ENCODE data around the gene MALRD1.

Gene MALRD1

GRCh38 chr10:19531324-19531723 is 482.7 kb downstream of the MALRD1 start:
- H3K4me3 ChIP-seq (ENCODE audit: low read length): no peak overlapping the region
- no peaks in the 10 kb centered on the region for H3K9me3 ChIP-seq (ENCODE audit: insufficient read depth, low read length)
- H2AFZ ChIP-seq (ENCODE audit: low read depth, low read length): no peak overlapping the region
- no peak overlapping the region for H3K4me2 ChIP-seq (ENCODE audit: low read length)
- no peaks in the 10 kb centered on the region for H4K20me1 ChIP-seq (ENCODE audit: insufficient read depth, low read length)
- H3K79me2 ChIP-seq (ENCODE audit: low read length): no peaks in the 10 kb centered on the region
- TF ChIP-seq EZH2phosphoT487 (IDR thresholded peaks at IDR 0.05; ENCODE audit: low read depth): no peak
- no peak for TF ChIP-seq CTCF (IDR thresholded peaks at IDR 0.05; ENCODE audit: low read depth, low read length)
- H3K9ac ChIP-seq (ENCODE audit: low read length): no peak overlapping the region
- no peaks in the 10 kb centered on the region for H3K4me1 ChIP-seq (ENCODE audit: low read length)
- H3K27me3 ChIP-seq (ENCODE audit: low read depth, low read length): no peaks in the 10 kb centered on the region
- no peak overlapping the region for H3K27ac ChIP-seq (ENCODE audit: low read length)
- H3K36me3 ChIP-seq (replicated peaks; ENCODE audit: low read depth, low read length): no peaks in the 10 kb centered on the region

GRCh38 chr10:19532411-19532810 is 483.8 kb downstream of the MALRD1 start:
- Histone ChIP-seq H4K20me1 (ENCODE audit: insufficient read depth, low read length) (no peaks in the 10 kb centered on the region), H3K27ac (ENCODE audit: low read length) (no peak overlapping the region), H3K36me3 (replicated peaks; ENCODE audit: low read depth, low read length) (no peaks in the 10 kb centered on the region), H2AFZ (ENCODE audit: low read depth, low read length) (no peak overlapping the region), H3K9me3 (ENCODE audit: insufficient read depth, low read length) (no peaks in the 10 kb centered on the region), H3K4me2 (ENCODE audit: low read length) (no peak overlapping the region), H3K27me3 (ENCODE audit: low read depth, low read length) (no peaks in the 10 kb centered on the region), H3K4me1 (ENCODE audit: low read length) (no peaks in the 10 kb centered on the region), H3K4me3 (ENCODE audit: low read length) (no peak overlapping the region), H3K79me2 (ENCODE audit: low read length) (no peaks in the 10 kb centered on the region), H3K9ac (ENCODE audit: low read length) (no peak overlapping the region)
- TF ChIP-seq EZH2phosphoT487 (IDR thresholded peaks at IDR 0.05; ENCODE audit: low read depth) (no peak), CTCF (IDR thresholded peaks at IDR 0.05; ENCODE audit: low read depth, low read length) (no peak)

- Histone ChIP-seq H3K36me3 (replicated peaks; ENCODE audit: low read depth, low read length) (no peaks in the 10 kb centered on the region), H2AFZ (ENCODE audit: low read depth, low read length) (no peak overlapping the region), H3K4me3 (ENCODE audit: low read length) (no peak overlapping the region), H3K4me1 (ENCODE audit: low read length) (no peaks in the 10 kb centered on the region), H3K9me3 (ENCODE audit: insufficient read depth, low read length) (no peaks in the 10 kb centered on the region), H3K27ac (ENCODE audit: low read length) (no peak overlapping the region), H3K27me3 (ENCODE audit: low read depth, low read length) (no peaks in the 10 kb centered on the region), H3K9ac (ENCODE audit: low read length) (no peak overlapping the region), H3K4me2 (ENCODE audit: low read length) (no peak overlapping the region), H4K20me1 (ENCODE audit: insufficient read depth, low read length) (no peaks in the 10 kb centered on the region), H3K79me2 (ENCODE audit: low read length) (no peaks in the 10 kb centered on the region)
- TF ChIP-seq CTCF (IDR thresholded peaks at IDR 0.05; ENCODE audit: low read depth, low read length) (no peak), EZH2phosphoT487 (IDR thresholded peaks at IDR 0.05; ENCODE audit: low read depth) (no peak)
These were observed 492.7 kb downstream of the MALRD1 start for GRCh38 chr10:19541299-19541698.

DNA sequence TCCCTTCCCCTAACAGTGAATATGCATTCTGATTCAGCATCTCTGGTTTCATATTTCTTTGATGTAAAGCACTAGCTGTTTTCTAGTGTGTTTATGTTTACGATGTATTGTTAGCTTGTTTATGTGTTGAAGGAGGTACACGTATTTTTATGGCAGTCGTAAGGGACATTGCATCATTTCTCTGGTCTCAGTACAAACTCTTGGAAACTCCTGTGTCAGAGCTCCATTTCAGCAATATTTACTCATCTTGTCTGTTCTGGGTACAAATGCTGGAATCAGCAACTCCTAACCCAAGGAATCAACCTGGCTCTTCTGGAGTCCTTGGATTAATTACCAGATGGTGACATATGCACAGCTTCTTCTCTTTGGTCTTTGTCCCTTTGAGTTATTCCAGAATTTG is 497.6 kb downstream of the MALRD1 start:
- no peak overlapping the region for H2AFZ ChIP-seq (ENCODE audit: low read depth, low read length)
- H3K9me3 ChIP-seq (ENCODE audit: insufficient read depth, low read length): no peaks in the 10 kb centered on the region
- no peaks in the 10 kb centered on the region for H4K20me1 ChIP-seq (ENCODE audit: insufficient read depth, low read length)
- H3K4me1 ChIP-seq (ENCODE audit: low read length): no peaks in the 10 kb centered on the region
- TF ChIP-seq EZH2phosphoT487 (IDR thresholded peaks at IDR 0.05; ENCODE audit: low read depth): no peak
- no peak for TF ChIP-seq CTCF (IDR thresholded peaks at IDR 0.05; ENCODE audit: low read depth, low read length)
- H3K9ac ChIP-seq (ENCODE audit: low read length): no peak overlapping the region
- H3K27me3 ChIP-seq (ENCODE audit: low read depth, low read length): no peaks in the 10 kb centered on the region
- H3K27ac ChIP-seq (ENCODE audit: low read length): no peak overlapping the region
- H3K79me2 ChIP-seq (ENCODE audit: low read length): no peaks in the 10 kb centered on the region
- no peak overlapping the region for H3K4me2 ChIP-seq (ENCODE audit: low read length)
- no peaks in the 10 kb centered on the region for H3K36me3 ChIP-seq (replicated peaks; ENCODE audit: low read depth, low read length)
- no peak overlapping the region for H3K4me3 ChIP-seq (ENCODE audit: low read length)

All from OCI-LY3 (cell line).